GM19463 (cell line): ENCODE data around the gene RBP5.

ENCODE experiments used
- ATAC-seq: cut with Tn5 transposase; IDR thresholded peaks from one replicate; pipeline ENCODE4 v1.9.1; 2021; ENCODE audit warnings: mild to moderate bottlenecking, moderate library complexity; ENCODE audit not compliant: unreplicated experiment

The RBP5 gene

GRCh38 chr12:7146228-7146627 lies 17.5 kb upstream of the RBP5 start:
- ATAC-seq, result no peak

- no peak for ATAC-seq
Measured at GRCh38 chr12:7145671-7146070, 17.0 kb upstream of the RBP5 start.

- ATAC-seq, result no peak
Measured at GRCh38 chr12:7144414-7145120, 15.9 kb upstream of the RBP5 start.

GRCh38 chr12:7143564-7143963 lies 14.9 kb upstream of the RBP5 start:
- ATAC-seq, result no peak

GRCh38 chr12:7142809-7143465 lies 14.2 kb upstream of the RBP5 start:
- ATAC-seq, result no peak

- ATAC-seq, result no peak
Measured at GRCh38 chr12:7142056-7142644, 13.5 kb upstream of the RBP5 start.

GRCh38 chr12:7141351-7142005 lies 12.8 kb upstream of the RBP5 start:
- no peak for ATAC-seq

- ATAC-seq, result no peak
Measured at GRCh38 chr12:7139200-7139599, 10.5 kb upstream of the RBP5 start.

- ATAC-seq, result no peak
Measured at GRCh38 chr12:7137908-7138307, 9.2 kb upstream of the RBP5 start.

GRCh38 chr12:7136676-7137075 lies 8.0 kb upstream of the RBP5 start:
- no peak for ATAC-seq

GRCh38 chr12:7136071-7136470 lies 7.4 kb upstream of the RBP5 start:
- ATAC-seq, result no peak

GRCh38 chr12:7134396-7135166 lies 5.9 kb upstream of the RBP5 start:
- ATAC-seq, result no peak

- no peak for ATAC-seq
Measured at GRCh38 chr12:7131502-7131866, 2.8 kb upstream of the RBP5 start.

GRCh38 chr12:7130701-7131501 lies 2.2 kb upstream of the RBP5 start:
- peak; percentile 45 for ATAC-seq

- ATAC-seq, result peak; percentile 66
Measured at GRCh38 chr12:7129872-7130691, 1.4 kb upstream of the RBP5 start, which contains the start of gene CLSTN3. TSS of gene CLSTN3 (plus strand) at chr12:7130371. CDS start at chr12:7130649, 278 bp downstream.

- ATAC-seq, result no peak
Measured at GRCh38 chr12:7129287-7129871, 690 bp upstream of the RBP5 start.

- ATAC-seq, result no peak
Measured at GRCh38 chr12:7127916-7128626, 618 bp downstream of the RBP5 start.

- ATAC-seq, result no peak
Measured at GRCh38 chr12:7125632-7126227, 3.0 kb downstream of the RBP5 start.
